Chondrocyte (in vitro differentiated cells): ENCODE data around the gene KLHDC9. TPM values are rescaled to one million over a fixed set of nuclear protein-coding genes. Genes with fewer than 3 reads are reported as not detected.

Experiments
- DNase-seq: peaks from one replicate; pipeline ENCODE4 v3.0.0; 2021; ENCODE audit warnings: mixed read lengths, low spot score
- H3K27ac Mint-ChIP-seq: one replicate; pipeline ENCODE4 v1.8.0; 2021; ENCODE audit warnings: mild to moderate bottlenecking, moderate library complexity, mixed read lengths; ENCODE audit not compliant: unreplicated experiment
- H3K27me3 Mint-ChIP-seq: 2 replicates; pipeline ENCODE4 v1.8.0; 2021; ENCODE audit warnings: low read depth, mixed read lengths
- H3K36me3 Mint-ChIP-seq: 2 replicates; pipeline ENCODE4 v1.8.0; 2021; ENCODE audit warnings: low read depth, mixed read lengths
- H3K4me1 Mint-ChIP-seq: 2 replicates; pipeline ENCODE4 v1.8.0; 2021; ENCODE audit warnings: low read depth, mild to moderate bottlenecking, mixed read lengths
- H3K4me3 Mint-ChIP-seq: one replicate; pipeline ENCODE4 v1.8.0; 2021; ENCODE audit warnings: mild to moderate bottlenecking, moderate library complexity, mixed read lengths; ENCODE audit not compliant: unreplicated experiment
- H3K9me3 Mint-ChIP-seq: 2 replicates; pipeline ENCODE4 v1.8.0; 2021; ENCODE audit warnings: low read depth, mixed read lengths
- total RNA-seq: library from RNA; stranded (reverse); gene quantifications from 3 replicates; pipeline ENCODE4 v1.2.1, GENCODE V29; 2021
- TF ChIP-seq, protein P1 (sequence below): fragments of 200-600 bp; sonication (generic); IDR thresholded peaks from 2 replicates; pipeline ENCODE4 v1.5.0; 2021; ENCODE audit warnings: antibody characterized with exemption, mild to moderate bottlenecking, moderate library complexity

Gene KLHDC9
- total RNA-seq, 1 donor from 2014 or later, result 1.6 TPM

DNA sequence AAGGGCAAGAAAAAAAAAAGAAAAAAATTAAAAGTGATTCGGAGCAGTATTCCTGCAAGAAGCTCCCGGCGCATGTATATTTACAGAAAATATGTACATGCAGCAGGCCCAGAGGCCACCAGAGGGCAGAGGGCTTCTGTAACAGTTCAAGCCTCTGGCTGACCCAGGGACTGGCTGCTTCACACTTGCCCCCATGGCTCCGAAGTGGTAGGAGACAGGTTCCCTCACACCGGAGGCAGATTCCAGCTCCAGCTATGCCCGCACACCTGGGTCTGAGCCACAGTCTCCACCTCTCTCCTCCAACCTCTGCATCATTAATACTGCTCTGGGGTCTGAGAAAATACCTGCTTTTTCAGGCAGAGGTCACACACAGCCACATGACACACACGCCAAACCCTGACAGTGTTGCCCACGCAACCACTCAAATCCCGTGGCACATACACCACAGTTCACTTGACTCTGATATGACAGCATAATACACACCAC is 26.2 kb upstream of the KLHDC9 start:
- Mint-ChIP-seq H3K4me1 (no peaks in the 10 kb centered on the region), H3K36me3 (no peaks in the 10 kb centered on the region), H3K27me3 (peaks cover 1% of the 10 kb centered on the region), H3K27ac (no peak overlapping the region), H3K4me3 (no peak overlapping the region), H3K9me3 (no peaks in the 10 kb centered on the region)
- no peak for DNase-seq
- TF ChIP-seq, protein P1, sequence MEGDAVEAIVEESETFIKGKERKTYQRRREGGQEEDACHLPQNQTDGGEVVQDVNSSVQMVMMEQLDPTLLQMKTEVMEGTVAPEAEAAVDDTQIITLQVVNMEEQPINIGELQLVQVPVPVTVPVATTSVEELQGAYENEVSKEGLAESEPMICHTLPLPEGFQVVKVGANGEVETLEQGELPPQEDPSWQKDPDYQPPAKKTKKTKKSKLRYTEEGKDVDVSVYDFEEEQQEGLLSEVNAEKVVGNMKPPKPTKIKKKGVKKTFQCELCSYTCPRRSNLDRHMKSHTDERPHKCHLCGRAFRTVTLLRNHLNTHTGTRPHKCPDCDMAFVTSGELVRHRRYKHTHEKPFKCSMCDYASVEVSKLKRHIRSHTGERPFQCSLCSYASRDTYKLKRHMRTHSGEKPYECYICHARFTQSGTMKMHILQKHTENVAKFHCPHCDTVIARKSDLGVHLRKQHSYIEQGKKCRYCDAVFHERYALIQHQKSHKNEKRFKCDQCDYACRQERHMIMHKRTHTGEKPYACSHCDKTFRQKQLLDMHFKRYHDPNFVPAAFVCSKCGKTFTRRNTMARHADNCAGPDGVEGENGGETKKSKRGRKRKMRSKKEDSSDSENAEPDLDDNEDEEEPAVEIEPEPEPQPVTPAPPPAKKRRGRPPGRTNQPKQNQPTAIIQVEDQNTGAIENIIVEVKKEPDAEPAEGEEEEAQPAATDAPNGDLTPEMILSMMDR, result peak; percentile 65

DNA sequence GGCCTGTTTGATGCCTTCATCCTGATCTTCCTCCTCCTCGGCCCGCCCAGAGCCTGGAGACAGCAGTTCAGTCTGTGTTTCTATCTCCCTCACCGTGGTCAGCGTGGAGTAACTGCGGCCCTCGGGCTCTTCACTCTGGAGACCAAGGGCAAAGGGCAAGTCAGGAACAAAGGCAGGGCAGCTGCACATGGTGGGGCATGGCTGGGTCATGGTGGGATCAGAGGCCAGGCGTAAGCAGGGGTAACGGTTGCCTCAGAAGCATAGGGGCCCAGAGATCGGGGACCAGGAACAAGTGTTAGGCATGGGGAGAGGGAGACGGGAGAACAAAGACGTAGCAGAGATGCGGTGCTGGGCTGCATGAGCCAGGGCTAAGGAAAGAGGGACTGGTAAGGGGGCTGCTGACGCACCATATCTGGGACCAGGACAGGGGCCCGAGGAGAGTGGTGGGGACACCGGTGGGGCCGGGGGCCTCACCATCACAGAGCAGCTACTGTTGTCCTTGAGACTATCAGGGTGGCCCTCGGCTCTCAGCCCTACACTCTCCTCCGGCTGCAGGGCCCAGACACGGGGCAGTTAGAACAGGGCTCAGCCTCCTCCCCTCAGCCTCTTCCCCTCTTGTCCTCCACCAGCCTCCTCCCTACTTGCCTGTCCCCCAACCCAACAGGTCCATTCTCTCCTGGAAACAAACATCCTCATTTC is 25.3 kb upstream of the KLHDC9 start:
- Mint-ChIP-seq H3K27ac (no peak overlapping the region), H3K4me1 (no peaks in the 10 kb centered on the region), H3K9me3 (no peaks in the 10 kb centered on the region), H3K36me3 (no peaks in the 10 kb centered on the region), H3K4me3 (no peak overlapping the region), H3K27me3 (no peaks in the 10 kb centered on the region)
- TF ChIP-seq, protein P1, result no peak
- DNase-seq, result no peak

DNA sequence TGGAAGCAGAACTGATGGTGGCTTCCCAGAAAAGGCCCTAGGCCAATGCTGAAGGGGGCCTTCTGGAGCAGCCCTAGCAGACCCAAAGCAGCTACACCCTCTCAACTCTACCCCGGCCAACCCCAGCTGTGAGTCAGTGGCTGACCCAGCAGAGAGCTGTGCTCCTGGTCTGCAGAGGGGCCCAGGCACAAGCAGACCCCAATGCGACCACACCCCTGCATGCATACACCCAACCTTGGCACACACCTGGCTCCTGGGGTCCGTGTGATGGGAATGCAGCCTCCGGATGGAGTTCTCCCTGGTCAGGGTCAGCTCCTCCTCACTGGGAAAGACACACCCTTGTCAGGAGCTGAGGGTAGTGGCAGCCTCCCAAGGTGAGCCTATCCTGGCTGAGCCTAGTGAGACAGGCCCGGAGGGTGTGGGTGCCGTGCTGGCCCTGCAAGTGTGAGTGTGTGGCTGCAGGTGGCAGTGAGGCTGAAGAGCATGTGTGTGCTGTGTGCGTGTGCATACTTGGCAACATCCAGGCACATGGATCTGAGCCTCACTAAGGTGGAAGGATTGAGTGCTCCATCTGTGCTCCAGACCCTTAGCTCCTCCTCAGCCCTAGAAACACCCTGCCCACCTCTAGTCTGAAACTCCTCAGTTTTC is 24.6 kb upstream of the KLHDC9 start:
- Mint-ChIP-seq H3K4me1 (no peaks in the 10 kb centered on the region), H3K4me3 (no peak overlapping the region), H3K36me3 (no peaks in the 10 kb centered on the region), H3K27me3 (no peaks in the 10 kb centered on the region), H3K27ac (no peak overlapping the region), H3K9me3 (no peaks in the 10 kb centered on the region)
- DNase-seq, result no peak
- TF ChIP-seq, protein P1, result no peak

DNA sequence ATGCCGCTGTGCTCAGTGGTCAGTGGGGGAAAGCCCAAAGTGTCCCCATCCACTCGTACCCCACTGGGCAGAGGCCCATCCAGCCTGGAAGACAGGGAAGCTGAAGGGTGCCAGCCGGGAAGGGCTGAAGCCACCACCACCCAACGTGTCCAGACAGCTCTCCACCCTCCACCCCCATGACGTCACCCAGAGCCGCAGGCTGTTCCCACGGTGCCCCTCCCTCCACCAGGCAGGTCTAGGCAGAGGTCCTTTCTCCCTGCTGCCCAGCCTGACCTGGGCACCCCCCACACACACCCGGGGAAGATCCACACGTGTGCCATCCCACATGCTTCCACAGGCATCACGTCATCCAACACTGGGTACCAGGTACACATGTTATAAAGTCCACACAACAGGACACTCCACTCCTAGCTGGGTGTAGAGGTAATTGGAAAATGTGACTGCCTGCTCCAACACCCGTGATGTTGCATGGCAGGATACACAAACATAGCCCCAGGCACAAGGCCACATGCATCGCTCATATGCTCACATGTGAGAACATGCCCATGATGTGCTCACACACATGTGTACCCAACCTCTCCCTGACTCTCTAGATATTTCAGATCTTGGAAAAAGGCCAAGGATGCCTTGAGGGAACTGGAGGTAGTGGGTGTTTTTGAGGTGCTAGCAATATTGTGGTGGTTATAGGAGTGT is 23.3 kb upstream of the KLHDC9 start:
- Mint-ChIP-seq H3K27ac (no peak overlapping the region), H3K27me3 (no peaks in the 10 kb centered on the region), H3K4me3 (no peak overlapping the region), H3K4me1 (no peaks in the 10 kb centered on the region), H3K36me3 (no peaks in the 10 kb centered on the region), H3K9me3 (no peaks in the 10 kb centered on the region)
- no peak for DNase-seq
- TF ChIP-seq, protein P1, result no peak

DNA sequence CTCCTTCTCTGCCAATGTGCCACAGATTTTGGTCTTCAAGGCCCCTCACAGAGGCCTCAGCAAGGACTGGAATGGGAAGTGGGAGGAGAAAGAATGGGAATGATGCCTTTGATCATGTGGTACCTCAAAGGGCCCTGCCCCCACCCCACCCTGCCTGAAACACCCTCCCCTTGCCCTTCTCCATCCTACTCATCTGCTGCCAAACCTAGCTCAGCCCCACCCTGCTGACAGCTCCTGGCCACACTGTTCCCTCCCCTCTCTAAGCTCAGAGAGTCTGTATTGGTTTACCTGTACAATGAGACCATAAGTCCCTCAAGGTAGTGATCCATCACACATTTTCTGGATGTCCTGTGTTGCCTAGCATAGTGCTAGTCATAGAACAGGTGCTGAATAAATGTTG is 21.8 kb upstream of the KLHDC9 start:
- TF ChIP-seq, protein P1, result no peak
- Mint-ChIP-seq H3K27me3 (no peaks in the 10 kb centered on the region), H3K4me3 (no peak overlapping the region), H3K27ac (no peak overlapping the region), H3K4me1 (peaks cover 14% of the 10 kb centered on the region), H3K9me3 (no peaks in the 10 kb centered on the region), H3K36me3 (no peaks in the 10 kb centered on the region)
- DNase-seq, result no peak
